Vagina (tissue), 2 donors: ENCODE data around the gene NLGN3. TPM values are rescaled to one million over a fixed set of nuclear protein-coding genes. Genes with fewer than 3 reads are reported as not detected.

Experiments used
- DNase-seq, 2 donors: peaks; one replicate each; pipeline ENCODE4 v3.0.0-alpha.2; 2017; ENCODE audit errors: extremely low spot score in 2 of 2
- H3K27ac ChIP-seq: fragments of 200-600 bp; sonication (generic); one replicate; pipeline ENCODE4 v1.5.1; 2019
- H3K27me3 ChIP-seq: fragments of 200-600 bp; sonication (generic); one replicate; pipeline ENCODE4 v1.5.1; 2019
- H3K36me3 ChIP-seq, 2 donors: fragments of 200-600 bp; sonication (generic); one replicate each; pipeline ENCODE4 v1.5.1; 2017 to 2019
- H3K4me1 ChIP-seq: fragments of 200-600 bp; sonication (generic); one replicate; pipeline ENCODE4 v1.5.1; 2019
- H3K4me3 ChIP-seq, 2 donors: fragments of 200-600 bp; sonication (generic); 1 replicate in 1 of 2; 2 replicates in 1 of 2; pipeline ENCODE4 v1.5.1; 2016 to 2019
- H3K9me3 ChIP-seq: fragments of 200-600 bp; sonication (generic); one replicate; pipeline ENCODE4 v1.5.1; 2019
- CTCF ChIP-seq, 3 experiments: fragments of 450-650 bp in 2 of 3; fragments of 200-600 bp in 1 of 3; sonication (generic) in 1 of 3; IDR thresholded peaks; one replicate each; pipeline ENCODE4 v1.5.1; 2017 to 2019; ENCODE audit warnings: antibody characterized with exemption in 3 of 3, mild to moderate bottlenecking in 2 of 3, moderate library complexity in 2 of 3
- POLR2A ChIP-seq, 2 donors: fragments of 450-650 bp; IDR thresholded peaks; one replicate each; pipeline ENCODE4 v1.6.1; 2017; ENCODE audit warnings: antibody characterized with exemption in 2 of 2, mild to moderate bottlenecking in 2 of 2, moderate library complexity in 2 of 2
- POLR2AphosphoS5 ChIP-seq, 2 donors: sonication (generic); formaldehyde crosslinking; IDR thresholded peaks; one replicate each; pipeline ENCODE4 v1.9.0; 2017; ENCODE audit warnings: antibody characterized with exemption in 2 of 2, mild to moderate bottlenecking in 2 of 2, low read depth in 1 of 2; ENCODE audit not compliant: insufficient read depth in 1 of 2
- intact Hi-C: fragments of 100-400 bp; cut with DNase I; formaldehyde crosslinking; loops from one replicate; pipeline ENCODE4 v1.15.1; 2023
- total RNA-seq: library from RNA; depleted of rRNA; stranded (reverse); fragments of >200 nt; gene quantifications from one replicate; pipeline ENCODE4 v1.2.3, GENCODE V29; 2016

Gene NLGN3
- total RNA-seq, 1 donor from 2014 or later = 1.7 TPM

GRCh38 chrX:71195964-71196649 is 51.5 kb downstream of the NLGN3 start:
- DNase-seq = no peak
- intact Hi-C loops = no loop called here
- no peak for TF ChIP-seq CTCF (IDR thresholded peaks at IDR 0.05)
- TF ChIP-seq POLR2AphosphoS5 (IDR thresholded peaks at IDR 0.05; ENCODE audit: insufficient read depth in 1 of 2, low read depth in 1 of 2) = no peak
- TF ChIP-seq POLR2A (IDR thresholded peaks at IDR 0.05) = no peak
- no peaks in the 10 kb centered on the region for H3K27me3 ChIP-seq
- no peak overlapping the region for H3K27ac ChIP-seq
- no peaks in the 10 kb centered on the region for H3K9me3 ChIP-seq
- H3K4me1 ChIP-seq = no peaks in the 10 kb centered on the region
- no peaks in the 10 kb centered on the region for H3K36me3 ChIP-seq
- H3K4me3 ChIP-seq = no peak overlapping the region

- intact Hi-C loops = no loop called here
Observed at GRCh38 chrX:71198066-71198465, 53.4 kb downstream of the NLGN3 start.

GRCh38 chrX:71199252-71200008 is 54.8 kb downstream of the NLGN3 start:
- no peak for DNase-seq
- intact Hi-C loops = no loop called here
- H3K27ac ChIP-seq = no peak overlapping the region
- no peaks in the 10 kb centered on the region for H3K27me3 ChIP-seq
- no peak overlapping the region for H3K4me3 ChIP-seq
- no peaks in the 10 kb centered on the region for H3K9me3 ChIP-seq
- H3K4me1 ChIP-seq = no peaks in the 10 kb centered on the region
- no peaks in the 10 kb centered on the region for H3K36me3 ChIP-seq
- TF ChIP-seq POLR2AphosphoS5 (IDR thresholded peaks at IDR 0.05; ENCODE audit: insufficient read depth in 1 of 2, low read depth in 1 of 2) (no peak), CTCF (IDR thresholded peaks at IDR 0.05) (no peak), POLR2A (IDR thresholded peaks at IDR 0.05) (no peak)

More at GRCh38 chrX:71198066-71198465, 53.4 kb downstream of the NLGN3 start:
- DNase-seq = no peak
- Histone ChIP-seq H3K4me1 (no peaks in the 10 kb centered on the region), H3K27me3 (no peaks in the 10 kb centered on the region), H3K27ac (no peak overlapping the region), H3K4me3 (no peak overlapping the region), H3K36me3 (no peaks in the 10 kb centered on the region), H3K9me3 (no peaks in the 10 kb centered on the region)
- TF ChIP-seq POLR2AphosphoS5 (IDR thresholded peaks at IDR 0.05; ENCODE audit: insufficient read depth in 1 of 2, low read depth in 1 of 2) = no peak

- no peaks in the 10 kb centered on the region for H3K9me3 ChIP-seq
- H3K4me1 ChIP-seq = no peaks in the 10 kb centered on the region
- H3K36me3 ChIP-seq = no peaks in the 10 kb centered on the region
- H3K4me3 ChIP-seq = no peak overlapping the region
- H3K27ac ChIP-seq = no peak overlapping the region
- intact Hi-C loops = no loop called here
- DNase-seq = no peak
- no peaks in the 10 kb centered on the region for H3K27me3 ChIP-seq
- TF ChIP-seq POLR2AphosphoS5 (IDR thresholded peaks at IDR 0.05; ENCODE audit: insufficient read depth in 1 of 2, low read depth in 1 of 2) = no peak
- no peak for TF ChIP-seq POLR2A (IDR thresholded peaks at IDR 0.05)
- TF ChIP-seq CTCF (IDR thresholded peaks at IDR 0.05) = no peak
Observed at GRCh38 chrX:71210816-71211215, 66.2 kb downstream of the NLGN3 start.

GRCh38 chrX:71212536-71212935 is 67.9 kb downstream of the NLGN3 start:
- no peak for DNase-seq
- H3K36me3 ChIP-seq = no peaks in the 10 kb centered on the region
- no peaks in the 10 kb centered on the region for H3K9me3 ChIP-seq
- no peak overlapping the region for H3K27ac ChIP-seq
- H3K4me3 ChIP-seq = no peak overlapping the region
- H3K4me1 ChIP-seq = no peaks in the 10 kb centered on the region
- no peak for TF ChIP-seq CTCF (IDR thresholded peaks at IDR 0.05)
- TF ChIP-seq POLR2AphosphoS5 (IDR thresholded peaks at IDR 0.05; ENCODE audit: insufficient read depth in 1 of 2, low read depth in 1 of 2) = no peak
- no peak for TF ChIP-seq POLR2A (IDR thresholded peaks at IDR 0.05)
- H3K27me3 ChIP-seq = no peaks in the 10 kb centered on the region
- intact Hi-C loops = no loop called here
